ENCODE measurements around the gene CD28. TPM values are rescaled to one million over a fixed set of nuclear protein-coding genes. Genes with fewer than 3 reads are reported as not detected.
"Not testable (repeated sequence)": the region's sequence is repeated elsewhere in the genome, so short reads cannot be mapped to it uniquely, and the experiment has no call there.

The CD28 gene
- polyA plus RNA-seq, 4 donors: 0.98 to 2.5 (median 1.4) TPM

GRCh38 chr2:203781151-203781550 lies 74.7 kb downstream of the CD28 start:
- DNase-seq (ENCODE audit: low read depth in 4 of 4, low spot score in 2 of 4): no peak

GRCh38 chr2:203782262-203782976 lies 76.0 kb downstream of the CD28 start:
- DNase-seq (ENCODE audit: low read depth in 4 of 4, low spot score in 2 of 4): peak in 1 of 4 donors; percentile 29

GRCh38 chr2:203783496-203784203 lies 77.2 kb downstream of the CD28 start:
- DNase-seq (ENCODE audit: low read depth in 4 of 4, low spot score in 2 of 4): no peak

GRCh38 chr2:203784710-203785270 lies 78.4 kb downstream of the CD28 start:
- not testable (repeated sequence) for DNase-seq (ENCODE audit: low read depth in 4 of 4, low spot score in 2 of 4)

- DNase-seq (ENCODE audit: low read depth in 4 of 4, low spot score in 2 of 4): not testable (repeated sequence)
Observed at GRCh38 chr2:203785391-203786110, 79.1 kb downstream of the CD28 start.

- no peak for DNase-seq (ENCODE audit: low read depth in 4 of 4, low spot score in 2 of 4)
Observed at GRCh38 chr2:203786549-203787351, 80.3 kb downstream of the CD28 start.

- DNase-seq (ENCODE audit: low read depth in 4 of 4, low spot score in 2 of 4): no peak
Observed at GRCh38 chr2:203787979-203788378, 81.5 kb downstream of the CD28 start.

Other genes starting within 250 kb of the CD28 start
- 10 to 100 TPM; 12.3 to 17.7 (median 15.1) TPM for gene RAPH1, start 171.3 kb upstream of the CD28 start, polyA plus RNA-seq (ENCODE audit: insufficient read length in 4 of 4)
- under 1 TPM in 1 of 4 donors, not detected in 3; 0.06 TPM for gene CTLA4, start 161.1 kb downstream of the CD28 start, polyA plus RNA-seq (ENCODE audit: insufficient read length in 4 of 4)
- gene ICOS, start 230.1 kb downstream of the CD28 start, polyA plus RNA-seq (ENCODE audit: insufficient read length in 4 of 4): not detected

Measured in left renal cortex interstitium (tissue), 4 donors.